Measurements from ENCODE around the gene CLCN7. TPM values are rescaled to one million over a fixed set of nuclear protein-coding genes. Genes with fewer than 3 reads are reported as not detected.
A peak's percentile ranks its signal among the peaks of the same experiment; 100 is the strongest.

CLCN7 gene
- total RNA-seq, 1 experiment from 2014 or later: 26.6 TPM

DNA sequence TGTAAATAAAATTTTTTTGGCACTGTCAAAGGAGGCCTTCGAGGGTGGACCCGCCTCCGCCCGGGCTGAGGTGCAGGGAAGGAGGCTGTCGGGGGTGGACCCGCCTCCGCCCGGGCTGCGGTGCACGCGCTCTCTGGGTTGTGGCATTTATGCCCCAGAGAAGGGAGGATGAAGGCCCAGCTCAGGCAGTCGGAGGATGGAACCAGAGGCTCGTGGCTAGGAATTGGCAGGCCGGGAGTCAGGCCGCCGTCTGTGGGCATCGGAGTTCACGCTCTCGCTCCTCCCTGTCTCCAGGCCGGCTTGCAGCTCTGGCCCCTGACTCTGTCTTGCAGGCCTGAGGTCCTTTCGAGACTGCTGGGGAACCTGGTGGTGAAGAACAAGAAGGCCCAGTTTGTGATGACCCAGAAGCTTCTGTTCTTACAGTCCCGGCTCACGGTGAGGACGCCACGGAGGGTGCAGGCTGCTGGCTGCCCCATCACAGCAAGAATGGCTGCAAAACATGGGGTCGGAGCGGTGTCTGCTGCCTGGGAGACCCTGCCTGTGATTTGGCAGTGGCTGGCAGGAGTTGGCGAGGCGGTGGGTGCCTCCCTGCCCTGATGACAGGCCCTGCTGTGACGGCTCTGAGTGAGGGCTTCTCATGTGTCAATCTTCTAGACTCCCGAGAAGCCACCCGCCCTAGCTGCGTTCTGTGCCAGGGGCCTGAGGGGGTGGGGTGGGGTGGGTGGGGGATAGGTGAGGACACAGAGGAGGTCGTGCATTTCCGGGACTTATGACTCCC is 24.3 kb upstream of the CLCN7 start:
- peaks cover 89% of the 10 kb centered on the region for H3K36me3 ChIP-seq
- H3K27ac ChIP-seq: no peak overlapping the region
- H3K4me3 ChIP-seq: no peak overlapping the region

DNA sequence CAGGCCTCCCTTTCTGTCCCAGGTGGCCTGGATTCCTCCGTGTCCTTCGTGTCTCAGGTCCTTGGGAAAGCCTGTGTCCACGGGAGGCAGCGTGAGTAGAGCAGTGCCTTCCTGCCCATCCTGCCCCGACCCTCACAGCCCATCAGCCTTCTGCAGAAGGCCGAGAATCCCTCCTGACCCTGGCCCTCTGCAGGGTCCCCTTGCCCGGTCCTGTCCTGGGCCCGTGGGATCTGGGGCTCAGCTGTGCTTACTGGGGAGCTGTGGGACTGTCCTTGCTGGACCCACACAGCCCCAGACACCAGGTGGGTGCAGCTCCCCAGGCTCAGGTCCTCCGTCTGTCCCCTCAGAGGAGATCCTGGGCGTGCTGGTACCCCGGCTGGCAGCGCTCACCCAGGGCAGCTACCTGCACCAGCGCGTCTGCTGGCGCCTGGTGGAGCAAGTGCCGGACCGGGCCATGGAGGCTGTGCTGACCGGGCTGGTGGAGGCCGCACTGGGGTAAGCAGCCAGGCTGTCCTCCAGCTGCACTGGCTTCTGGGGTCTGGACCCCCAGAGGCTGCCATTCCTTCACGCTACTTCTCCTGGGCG is 22.3 kb upstream of the CLCN7 start:
- Histone ChIP-seq H3K27ac (no peak overlapping the region), H3K4me1 (replicated peaks) (peaks cover 13% of the 10 kb centered on the region), H3K9me3 (replicated peaks) (0 out of 2 replicates have a peak, but pooled peaks cover 2% of the 10 kb centered on the region), H3K4me3 (no peak overlapping the region), H3K36me3 (peaks cover 77% of the 10 kb centered on the region), H3K27me3 (replicated peaks) (no peaks in the 10 kb centered on the region)
- DNase-seq (ENCODE audit: low read depth in 1 of 2, low spot score in 2 of 2): no peak

More for the DNA sequence above, 24.3 kb upstream of the CLCN7 start:
- Histone ChIP-seq H3K27me3 (replicated peaks) (no peaks in the 10 kb centered on the region), H3K4me1 (replicated peaks) (peaks cover 7% of the 10 kb centered on the region), H3K9me3 (replicated peaks) (no peaks in the 10 kb centered on the region)
- DNase-seq (ENCODE audit: low read depth in 1 of 2, low spot score in 2 of 2): no peak

DNA sequence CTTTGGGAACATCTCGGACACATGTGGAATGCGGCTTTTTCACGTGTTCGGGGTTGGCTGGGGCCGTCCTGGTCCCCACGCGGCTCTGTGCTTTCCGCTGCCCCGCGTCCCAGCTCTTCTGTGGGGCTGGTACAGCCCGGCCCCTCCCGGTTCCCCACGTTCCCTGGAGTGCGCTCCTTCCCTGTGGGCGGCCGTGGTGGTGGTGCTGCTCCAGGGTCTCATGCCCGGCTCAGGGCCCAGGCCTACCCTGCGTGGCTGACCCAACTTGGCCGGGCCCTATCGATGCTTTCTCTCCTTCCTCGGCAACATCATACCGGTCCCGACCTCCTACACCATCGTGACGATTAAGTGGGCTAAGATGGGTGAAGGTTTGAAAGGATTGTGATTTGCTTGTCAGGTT is 21.6 kb upstream of the CLCN7 start:
- no peaks in the 10 kb centered on the region for H3K27me3 ChIP-seq (replicated peaks)
- no peak overlapping the region for H3K4me3 ChIP-seq
- no peak for DNase-seq (ENCODE audit: low read depth in 1 of 2, low spot score in 2 of 2)
- H3K36me3 ChIP-seq: peaks cover 71% of the 10 kb centered on the region
- 0 out of 2 replicates have a peak, but pooled peaks cover 2% of the 10 kb centered on the region for H3K9me3 ChIP-seq (replicated peaks)
- H3K27ac ChIP-seq: no peak overlapping the region
- peaks cover 13% of the 10 kb centered on the region for H3K4me1 ChIP-seq (replicated peaks)

DNA sequence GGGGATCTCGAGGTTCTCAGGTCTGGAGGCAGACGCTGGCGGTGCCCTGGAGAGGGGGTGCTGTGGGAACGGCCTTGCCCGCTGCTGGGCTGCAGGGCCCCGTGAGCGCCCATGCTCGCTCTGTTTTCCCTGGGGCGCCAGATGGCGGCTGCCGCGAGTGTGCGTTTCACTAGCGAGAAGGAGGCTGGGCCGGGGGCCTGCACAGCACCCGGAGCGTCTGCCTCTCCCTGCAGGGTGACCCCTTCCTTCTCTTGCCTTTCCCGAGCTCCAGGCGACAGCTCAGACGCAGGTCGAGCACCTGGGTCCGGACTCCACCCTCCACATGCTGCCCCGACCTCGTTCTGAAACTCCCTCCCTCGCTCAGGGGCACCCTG is 21.0 kb upstream of the CLCN7 start:
- no peak for DNase-seq (ENCODE audit: low read depth in 1 of 2, low spot score in 2 of 2)
- 0 out of 2 replicates have a peak, but pooled peaks cover 2% of the 10 kb centered on the region for H3K9me3 ChIP-seq (replicated peaks)

DNA sequence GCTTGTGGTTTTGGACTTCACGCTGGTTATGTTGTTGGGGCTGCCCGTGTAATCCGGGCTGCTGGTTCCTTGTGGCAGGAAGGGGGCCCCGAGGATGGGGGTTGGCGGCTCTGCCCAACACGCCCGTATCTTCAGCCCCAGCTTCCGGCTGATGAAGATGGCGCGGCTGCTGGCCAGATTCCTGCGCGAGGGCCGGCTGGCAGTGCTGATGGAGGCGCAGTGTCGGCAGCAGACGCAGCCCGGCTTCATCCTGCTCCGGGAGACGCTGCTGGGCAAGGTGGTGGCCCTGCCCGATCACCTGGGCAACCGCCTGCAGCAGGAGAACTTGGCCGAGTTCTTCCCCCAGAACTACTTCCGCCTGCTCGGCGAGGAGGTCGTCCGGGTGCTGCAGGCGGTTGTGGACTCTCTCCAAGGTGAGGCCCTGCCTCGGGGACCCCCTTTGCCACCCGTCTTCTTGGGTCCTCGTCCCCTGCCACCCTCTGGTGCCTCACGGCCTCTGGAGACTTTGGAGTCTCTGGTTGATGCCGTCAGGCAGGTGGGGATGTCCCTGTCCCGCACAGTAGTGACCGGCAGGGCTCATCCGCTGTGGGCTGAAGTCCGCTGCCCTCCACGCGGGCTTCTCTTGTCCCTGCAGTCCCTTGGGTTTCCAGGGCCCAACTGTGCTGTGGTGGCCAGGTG is 20.5 kb upstream of the CLCN7 start:
- H3K4me3 ChIP-seq: no peak overlapping the region
- peaks cover 60% of the 10 kb centered on the region for H3K36me3 ChIP-seq
- 0 out of 2 replicates have a peak, but pooled peaks cover 2% of the 10 kb centered on the region for H3K9me3 ChIP-seq (replicated peaks)
- no peak overlapping the region for H3K27ac ChIP-seq
- no peak for DNase-seq (ENCODE audit: low read depth in 1 of 2, low spot score in 2 of 2)
- H3K4me1 ChIP-seq (replicated peaks): peaks cover 13% of the 10 kb centered on the region
- H3K27me3 ChIP-seq (replicated peaks): no peaks in the 10 kb centered on the region

More for the DNA sequence above, 21.0 kb upstream of the CLCN7 start:
- Histone ChIP-seq H3K4me1 (replicated peaks) (peaks cover 13% of the 10 kb centered on the region), H3K36me3 (peaks cover 65% of the 10 kb centered on the region), H3K27me3 (replicated peaks) (no peaks in the 10 kb centered on the region), H3K27ac (no peak overlapping the region), H3K4me3 (no peak overlapping the region)

DNA sequence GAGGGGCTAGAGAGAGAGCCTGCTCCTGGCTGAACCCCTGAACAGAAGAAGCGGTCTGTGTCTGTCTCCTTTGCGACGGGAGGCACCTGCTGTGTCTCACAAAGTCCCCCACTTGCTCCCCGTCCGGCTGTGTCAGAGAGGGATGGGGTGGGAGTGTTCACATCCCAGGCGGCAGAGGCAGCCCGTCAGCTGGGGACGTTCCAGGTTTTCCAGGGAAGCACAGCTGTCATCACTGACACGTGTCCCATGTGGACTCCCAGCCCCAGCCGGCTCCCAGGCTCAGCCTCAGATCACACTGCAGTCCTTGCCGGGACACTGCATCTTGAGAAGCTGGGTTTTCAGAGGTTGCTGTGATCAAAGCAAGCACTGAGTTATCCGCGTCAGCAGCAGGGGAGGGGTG is 19.9 kb upstream of the CLCN7 start:
- Histone ChIP-seq H3K9me3 (replicated peaks) (0 out of 2 replicates have a peak, but pooled peaks cover 2% of the 10 kb centered on the region), H3K36me3 (peaks cover 53% of the 10 kb centered on the region), H3K4me1 (replicated peaks) (peaks cover 13% of the 10 kb centered on the region), H3K27ac (no peak overlapping the region), H3K4me3 (peak overlapping the region; percentile 66; the same call in 1 of the 2 replicates), H3K27me3 (replicated peaks) (no peaks in the 10 kb centered on the region)
- DNase-seq (ENCODE audit: low read depth in 1 of 2, low spot score in 2 of 2): no peak

DNA sequence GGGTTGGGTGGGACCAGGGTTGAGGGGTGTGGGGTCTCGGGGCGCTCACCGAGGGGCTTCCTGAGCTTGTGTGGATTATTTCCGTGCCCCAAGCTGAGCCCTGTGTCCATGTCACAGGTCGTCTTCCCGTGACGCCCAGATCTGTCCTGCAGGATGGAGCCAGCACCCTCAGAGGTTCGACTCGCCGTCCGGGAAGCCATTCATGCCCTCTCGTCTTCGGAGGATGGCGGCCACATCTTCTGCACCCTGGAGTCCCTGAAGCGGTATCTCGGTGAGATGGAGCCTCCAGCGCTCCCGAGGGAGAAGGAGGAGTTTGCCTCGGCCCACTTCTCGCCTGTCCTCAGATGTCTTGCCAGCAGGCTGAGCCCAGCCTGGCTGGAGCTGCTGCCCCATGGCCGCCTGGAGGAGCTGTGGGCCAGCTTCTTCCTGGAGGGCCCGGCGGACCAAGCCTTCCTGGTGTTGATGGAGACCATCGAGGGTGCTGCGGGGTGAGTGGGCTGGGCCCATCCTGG is 19.4 kb upstream of the CLCN7 start:
- Histone ChIP-seq H3K36me3 (peaks cover 50% of the 10 kb centered on the region), H3K9me3 (replicated peaks) (0 out of 2 replicates have a peak, but pooled peaks cover 2% of the 10 kb centered on the region), H3K27me3 (replicated peaks) (no peaks in the 10 kb centered on the region), H3K27ac (no peak overlapping the region), H3K4me1 (replicated peaks) (peaks cover 13% of the 10 kb centered on the region), H3K4me3 (peak overlapping the region; percentile 66)
- DNase-seq (ENCODE audit: low read depth in 1 of 2, low spot score in 2 of 2): peak; percentile 66 to 78

DNA sequence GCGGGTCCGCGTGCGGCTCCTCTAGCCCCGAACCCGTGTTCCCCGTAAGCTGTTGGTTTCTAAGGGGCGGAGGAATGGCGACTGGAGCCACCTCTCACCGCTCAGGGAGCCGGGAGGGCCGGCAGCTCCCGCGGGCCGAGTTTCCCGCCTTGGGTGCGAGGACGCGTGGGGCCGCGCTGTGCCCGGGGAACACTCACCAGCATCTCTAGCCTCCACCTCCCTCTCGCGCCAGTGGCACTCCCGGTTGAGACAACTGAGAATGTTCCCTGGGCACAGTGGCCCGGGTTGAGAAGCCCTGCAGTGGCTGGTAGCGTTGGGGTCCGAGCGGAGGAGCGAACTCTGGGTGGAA is 18.9 kb upstream of the CLCN7 start:
- H3K36me3 ChIP-seq: peaks cover 45% of the 10 kb centered on the region
- DNase-seq (ENCODE audit: low read depth in 1 of 2, low spot score in 2 of 2): peak; percentile 26 to 46
- peak overlapping the region; percentile 71; the same call in 1 of the 2 replicates for H3K27ac ChIP-seq
- peaks cover 13% of the 10 kb centered on the region for H3K4me1 ChIP-seq (replicated peaks)
- no peaks in the 10 kb centered on the region for H3K27me3 ChIP-seq (replicated peaks)
- H3K9me3 ChIP-seq (replicated peaks): 0 out of 2 replicates have a peak, but pooled peaks cover 2% of the 10 kb centered on the region
- H3K4me3 ChIP-seq: peak overlapping the region; percentile 66

DNA sequence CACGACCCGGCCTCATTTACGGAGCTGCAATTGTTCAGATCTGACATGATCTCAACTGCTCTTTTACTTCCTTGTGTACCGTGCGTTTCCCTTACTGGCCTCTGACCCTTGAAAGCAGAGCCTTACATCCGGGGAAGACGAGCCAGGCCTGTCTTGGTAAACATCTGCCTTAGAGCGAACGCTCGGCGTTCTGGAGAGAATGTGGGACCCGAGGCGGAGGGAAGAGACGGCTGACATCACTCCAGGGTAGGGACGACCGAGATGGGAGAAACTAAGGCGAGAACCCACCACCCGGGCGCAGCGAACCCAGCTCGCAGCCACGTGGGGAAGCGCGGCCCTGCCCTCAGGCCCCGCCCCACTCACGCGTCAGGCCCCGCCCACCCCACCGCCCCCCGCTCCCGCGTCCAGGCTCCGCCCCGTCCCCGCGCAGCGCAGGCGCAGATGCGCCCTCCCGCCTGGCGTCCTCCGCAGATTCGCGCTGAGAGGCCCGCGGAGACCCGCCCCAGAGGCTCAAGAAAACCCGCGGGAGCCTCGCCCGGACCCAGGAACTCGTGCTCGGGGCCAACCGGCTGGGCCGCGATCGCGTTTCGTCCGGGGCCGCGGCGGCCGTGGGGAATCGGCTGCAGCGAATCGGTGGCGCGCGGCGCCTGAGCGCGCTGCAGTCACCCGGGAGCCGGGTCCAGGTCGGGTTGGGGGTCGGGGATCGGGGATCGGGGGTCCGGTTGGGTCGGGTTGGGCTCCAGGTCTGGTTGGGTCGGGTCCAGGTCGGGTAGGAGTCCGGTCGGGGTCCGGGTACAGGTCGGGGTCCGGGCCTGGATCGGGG is 18.3 kb upstream of the CLCN7 start, which contains the start of gene TELO2:
TELO2 (plus strand) TSS at position 438 of the 823 bp plus-strand sequence. CDS start 922 bp downstream, outside the sequence.
- Histone ChIP-seq H3K36me3 (peaks cover 41% of the 10 kb centered on the region), H3K4me1 (replicated peaks) (peaks cover 13% of the 10 kb centered on the region), H3K9me3 (replicated peaks) (0 out of 2 replicates have a peak, but pooled peaks cover 2% of the 10 kb centered on the region), H3K27ac (peak within 1 kb of the TSS; percentile 71), H3K27me3 (replicated peaks) (no peaks in the 10 kb centered on the region), H3K4me3 (peak within 1 kb of the TSS; percentile 66)
- peak; percentile 76 to 83 for DNase-seq (ENCODE audit: low read depth in 1 of 2, low spot score in 2 of 2)

DNA sequence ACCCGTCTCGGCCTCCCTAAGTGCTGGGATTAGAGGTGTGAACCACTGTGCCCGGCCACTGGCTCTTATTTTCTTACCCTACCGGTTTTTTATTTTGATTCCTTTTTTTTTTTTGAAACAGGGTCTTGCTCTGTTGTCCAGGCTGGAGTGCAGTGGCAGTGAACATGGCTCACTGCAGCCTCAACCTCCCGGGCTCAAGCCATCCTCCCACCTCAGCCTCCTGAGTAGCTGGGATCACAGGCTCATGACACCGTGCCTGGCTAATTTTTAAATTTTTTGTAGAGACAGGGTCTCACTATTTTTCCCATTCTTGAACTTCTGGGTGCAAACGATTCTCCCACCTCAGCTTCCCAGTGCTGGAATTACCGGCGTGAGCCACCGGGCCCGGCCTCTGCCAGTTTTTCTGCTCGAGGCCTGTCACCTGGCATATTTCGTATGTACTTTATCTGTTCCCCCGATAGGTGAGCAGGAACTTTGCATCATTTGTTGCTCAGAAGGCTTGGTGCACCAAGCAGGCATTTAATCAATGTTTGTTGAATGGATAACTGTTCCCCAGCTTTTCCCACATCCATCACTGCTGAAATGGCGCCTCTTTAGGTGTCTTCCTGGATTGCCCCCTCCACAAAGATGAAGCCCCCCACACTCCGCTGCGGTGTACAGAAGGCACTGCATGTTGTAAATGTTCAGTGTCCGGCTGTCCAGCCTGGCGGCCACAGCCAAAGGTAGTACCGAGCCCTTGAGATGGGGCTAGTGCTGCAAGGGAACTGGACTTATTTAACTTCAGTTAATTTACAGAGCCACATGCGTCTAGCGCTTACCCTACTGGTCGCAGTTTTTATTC is 17.5 kb upstream of the CLCN7 start:
- no peak overlapping the region for H3K27ac ChIP-seq

DNA sequence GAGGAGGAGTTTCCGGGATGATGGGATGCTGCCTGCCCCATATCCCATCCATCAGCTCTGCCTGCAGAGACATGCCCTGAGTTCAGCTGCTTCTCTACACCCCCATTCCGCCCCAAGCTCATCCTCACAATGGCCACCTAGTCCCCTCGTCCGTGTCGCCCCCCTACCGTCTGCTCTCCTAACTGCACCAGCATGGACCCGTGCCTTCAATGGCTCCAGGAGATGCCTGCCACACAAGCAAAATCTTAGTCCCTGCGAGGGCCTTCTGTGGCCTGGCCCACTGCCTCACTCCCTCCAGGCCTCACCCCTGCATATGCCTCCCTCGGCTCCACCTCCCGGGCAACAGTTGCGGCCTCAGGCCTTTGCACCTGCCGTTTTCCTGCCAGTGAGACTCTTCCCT is 16.5 kb upstream of the CLCN7 start:
- Histone ChIP-seq H3K9me3 (replicated peaks) (0 out of 2 replicates have a peak, but pooled peaks cover 2% of the 10 kb centered on the region), H3K36me3 (peaks cover 23% of the 10 kb centered on the region), H3K4me3 (no peak overlapping the region), H3K4me1 (replicated peaks) (peaks cover 13% of the 10 kb centered on the region), H3K27ac (no peak overlapping the region), H3K27me3 (replicated peaks) (no peaks in the 10 kb centered on the region; the same call in 1 of the 2 replicates)
- DNase-seq (ENCODE audit: low read depth in 1 of 2, low spot score in 2 of 2): no peak

More for the DNA sequence above, 17.5 kb upstream of the CLCN7 start:
- H3K36me3 ChIP-seq: peaks cover 32% of the 10 kb centered on the region
- no peaks in the 10 kb centered on the region for H3K27me3 ChIP-seq (replicated peaks)
- H3K4me3 ChIP-seq: peak overlapping the region; percentile 66
- H3K4me1 ChIP-seq (replicated peaks): peaks cover 13% of the 10 kb centered on the region
- DNase-seq (ENCODE audit: low read depth in 1 of 2, low spot score in 2 of 2): no peak
- H3K9me3 ChIP-seq (replicated peaks): 0 out of 2 replicates have a peak, but pooled peaks cover 2% of the 10 kb centered on the region

DNA sequence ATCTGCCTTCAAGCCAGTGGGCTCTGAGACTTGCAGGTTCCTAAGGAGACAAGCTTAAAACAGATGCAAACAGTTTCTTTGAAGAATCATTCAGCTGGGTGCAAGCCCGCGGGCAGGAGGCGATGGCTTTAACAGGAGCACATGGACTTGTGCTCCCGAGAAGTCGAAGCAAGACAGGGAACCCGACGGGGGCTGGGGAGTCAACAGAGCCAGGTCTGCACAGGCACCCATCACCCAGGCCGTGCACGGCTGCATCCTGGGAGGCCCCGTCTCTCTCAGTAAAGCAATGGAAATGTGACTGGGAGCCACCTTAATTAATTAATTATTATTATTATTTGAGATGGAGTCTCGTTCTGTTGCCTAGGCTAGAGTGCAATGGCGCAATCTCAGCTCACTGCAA is 14.2 kb upstream of the CLCN7 start:
- Histone ChIP-seq H3K27me3 (replicated peaks) (no peaks in the 10 kb centered on the region; the same call in 1 of the 2 replicates), H3K4me3 (no peak overlapping the region), H3K36me3 (peaks cover under 1% of the 10 kb centered on the region; the same call in 1 of the 2 replicates), H3K27ac (no peak overlapping the region), H3K9me3 (replicated peaks) (0 out of 2 replicates have a peak, but pooled peaks cover 2% of the 10 kb centered on the region), H3K4me1 (replicated peaks) (peaks cover 6% of the 10 kb centered on the region)
- DNase-seq (ENCODE audit: low read depth in 1 of 2, low spot score in 2 of 2): no peak
